A549 (cell line): ENCODE measurements around the gene FAM234B. TPM values are rescaled to one million over a fixed set of nuclear protein-coding genes. Genes with fewer than 3 reads are reported as not detected.

Experiments
- ATAC-seq, 2 experiments: fragments of 200-7000 bp in 1 of 2; fragments of >200 bp in 1 of 2; cut with Nextera tagmentation in 1 of 2; cut with Tn5 transposase in 1 of 2; 3 replicates each; pipeline versions ENCODE4 v1.8.0 to v1.9.1; 2018 to 2020; ENCODE audit warnings: mild to moderate bottlenecking in 1 of 2, moderate library complexity in 1 of 2
- CTCF ChIA-PET: fragments of 300-600 bp; sonication (Branson Sonifier 250); formaldehyde crosslinking; extraction: SDS; loops from one replicate; lab custom pipeline; 2021; ENCODE audit warnings: antibody characterized with exemption, inconsistent platforms; lab: Yijun Ruan, JAX
- POLR2A ChIA-PET: fragments of 350-600 bp; formaldehyde crosslinking; extraction: SDS; loops from one replicate; lab custom pipeline; 2021; ENCODE audit warnings: antibody characterized with exemption, inconsistent platforms; lab: Yijun Ruan, JAX
- DNase-seq, 2 experiments: peaks; one replicate each; pipeline versions ENCODE4 v3.0.0 to v3.0.0-alpha.2; 2011 to 2016; ENCODE audit warnings: low read depth in 1 of 2, low spot score in 1 of 2
- FAIRE-seq: peaks from 2 replicates; lab custom pipeline; 2011; peaks lifted over from hg19 to GRCh38; lab: Jason Lieb, UNC
- H3K27ac ChIP-seq, 2 experiments: fragments of >200 bp; sonication (Bioruptor Twin); formaldehyde crosslinking; 3 replicates each; pipeline ENCODE4 v1.5.1; 2016 to 2017
- H3K4me1 ChIP-seq: fragments of >200 bp; sonication (Bioruptor Twin); formaldehyde crosslinking; 3 replicates; pipeline ENCODE4 v1.6.1; 2016
- H3K4me2 ChIP-seq: fragments of >200 bp; sonication (Bioruptor Twin); formaldehyde crosslinking; 3 replicates; pipeline ENCODE4 v1.6.1; 2016
- H3K4me3 ChIP-seq: fragments of >200 bp; sonication (Bioruptor Twin); formaldehyde crosslinking; 3 replicates; pipeline ENCODE4 v1.5.1; 2016
- H3K9me3 ChIP-seq: fragments of >200 bp; sonication (Bioruptor Twin); formaldehyde crosslinking; 3 replicates; pipeline ENCODE4 v1.6.1; 2016
- BHLHE40 ChIP-seq: IDR thresholded peaks from 2 replicates; pipeline ENCODE4 v1.6.1; 2012; ENCODE audit warnings: low read depth, low read length, inconsistent platforms
- CBX2 ChIP-seq: fragments of 200-600 bp; sonication (generic); IDR thresholded peaks from 2 replicates; pipeline ENCODE4 v1.6.1; 2016; ENCODE audit warnings: low read depth, mild to moderate bottlenecking, borderline replicate concordance
- CBX8 ChIP-seq: fragments of 200-600 bp; sonication (generic); IDR thresholded peaks from 2 replicates; pipeline ENCODE4 v1.6.1; 2016
- CEBPB ChIP-seq, 2 experiments: fragments of >200 bp in 1 of 2; sonication (Bioruptor Twin) in 1 of 2; formaldehyde crosslinking in 1 of 2; IDR thresholded peaks; 2 replicates each; pipeline ENCODE4 v1.6.1; 2012 to 2016
- FOSL2 ChIP-seq, 2 experiments: fragments of 450-650 bp in 1 of 2; fragments of >200 bp in 1 of 2; sonication (Bioruptor Twin) in 1 of 2; formaldehyde crosslinking; IDR thresholded peaks; 2 replicates each; pipeline versions ENCODE4 v1.5.0 to v1.6.1; 2016 to 2020; ENCODE audit warnings: mild to moderate bottlenecking in 1 of 2, moderate library complexity in 1 of 2
- GATA3 ChIP-seq: IDR thresholded peaks from 2 replicates; pipeline ENCODE4 v1.6.1; 2012; ENCODE audit warnings: borderline replicate concordance
- HMGXB4 ChIP-seq: fragments of 250-450 bp; sonication (Bioruptor Pico); IDR thresholded peaks from 2 replicates; pipeline ENCODE4 v1.5.0; 2021; ENCODE audit warnings: mild to moderate bottlenecking, moderate library complexity, borderline replicate concordance
- HOXA7 ChIP-seq: fragments of 250-450 bp; sonication (Bioruptor Pico); IDR thresholded peaks from 2 replicates; pipeline ENCODE4 v1.5.0; 2020; ENCODE audit warnings: mild to moderate bottlenecking, moderate library complexity
- MYC ChIP-seq: IDR thresholded peaks from 2 replicates; pipeline ENCODE4 v1.6.1; 2012; ENCODE audit warnings: mild to moderate bottlenecking, inconsistent platforms, low read length, improper control_type of control experiment, borderline replicate concordance
- POLR2AphosphoS2 ChIP-seq: conservative IDR thresholded peaks from 2 replicates; pipeline ENCODE4 v1.6.1; 2012; ENCODE audit warnings: low read length, improper control_type of control experiment, inconsistent platforms
- RAD21 ChIP-seq, 2 experiments: fragments of >200 bp in 1 of 2; sonication (Bioruptor Twin) in 1 of 2; formaldehyde crosslinking in 1 of 2; IDR thresholded peaks in 1 of 2; conservative IDR thresholded peaks in 1 of 2; 2 replicates in 1 of 2; 3 replicates in 1 of 2; pipeline ENCODE4 v1.6.1; 2012 to 2018; ENCODE audit warnings: inconsistent platforms in 1 of 2
- RFX5 ChIP-seq: fragments of 450-650 bp; IDR thresholded peaks from 2 replicates; pipeline ENCODE4 v1.7.1; 2014; ENCODE audit warnings: antibody characterized with exemption, mild to moderate bottlenecking, moderate library complexity
- SREBF2 ChIP-seq: fragments of 450-650 bp; IDR thresholded peaks from 2 replicates; pipeline ENCODE4 v1.6.1; 2014; ENCODE audit warnings: mild to moderate bottlenecking, moderate library complexity
- USF2 ChIP-seq: fragments of 450-650 bp; IDR thresholded peaks from 2 replicates; pipeline ENCODE4 v1.6.1; 2014; ENCODE audit warnings: antibody characterized with exemption
- ZSCAN20 ChIP-seq: fragments of 250-450 bp; sonication (Bioruptor Pico); IDR thresholded peaks from 2 replicates; pipeline ENCODE4 v1.8.0; 2022; ENCODE audit warnings: mild to moderate bottlenecking, moderate library complexity
- WGBS: methylation state at CpG from one replicate; pipeline ENCODE4 v1.1.6; 2017; ENCODE audit errors: missing lambda C conversion rate; 5-methylcytosine and 5-hydroxymethylcytosine counted together
- polyA plus RNA-seq, 4 experiments: library from polyadenylated mRNA; depleted of rRNA in 3 of 4; stranded (reverse); fragments of >200 nt; fragmentation: RNase III in 1 of 4; extraction: RNeasy Plus Mini Kit Qiagen cat#74134 plus additional on column Dnase treatment in 1 of 4; gene quantifications; 2 replicates in 3 of 4; 3 replicates in 1 of 4; pipeline ENCODE4 v1.2.3, GENCODE V29; 2011 to 2017
- TF ChIP-seq, protein P1 (sequence below): fragments of >200 bp; sonication (Bioruptor Twin); formaldehyde crosslinking; IDR thresholded peaks from 2 replicates; pipeline ENCODE4 v1.6.1; 2016
- TF ChIP-seq, protein P2 (sequence below): fragments of >200 bp; sonication (Bioruptor Twin); formaldehyde crosslinking; IDR thresholded peaks from 3 replicates; pipeline ENCODE4 v1.5.1; 2016

FAM234B gene
- polyA plus RNA-seq, 2 of the 4 experiments (the other 2 are of a cell fraction) = 2.6 to 7.5 TPM

GRCh38 chr12:13121568-13121967 lies 77.4 kb downstream of the FAM234B start (continued):
- TF ChIP-seq HMGXB4 (CRISPR knock-in tag) (no peak), MYC (no peak), RFX5 (no peak), CBX2 (no peak), HOXA7 (no peak), USF2 (no peak), SREBF2 (no peak)
- TF ChIP-seq, protein P1, sequence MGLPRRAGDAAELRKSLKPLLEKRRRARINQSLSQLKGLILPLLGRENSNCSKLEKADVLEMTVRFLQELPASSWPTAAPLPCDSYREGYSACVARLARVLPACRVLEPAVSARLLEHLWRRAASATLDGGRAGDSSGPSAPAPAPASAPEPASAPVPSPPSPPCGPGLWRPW = no peak

GRCh38 chr12:13124656-13125505 lies 80.7 kb downstream of the FAM234B start:
- peak; percentile 70 for FAIRE-seq
- TF ChIP-seq FOSL2 (IDR thresholded peaks at IDR 0.05) (peak; percentile 9; the same call in 1 of the 2 replicates), FOSL2 (CRISPR knock-in tag; IDR thresholded peaks at IDR 0.05) (peak; percentile 59), CEBPB (IDR thresholded peaks at IDR 0.05) (peak in 1 of 2 experiments; percentile 44; a peak in 1 of 4 replicates), GATA3 (peak; percentile 42; the same call in 1 of the 2 replicates)
- TF ChIP-seq, protein P2, sequence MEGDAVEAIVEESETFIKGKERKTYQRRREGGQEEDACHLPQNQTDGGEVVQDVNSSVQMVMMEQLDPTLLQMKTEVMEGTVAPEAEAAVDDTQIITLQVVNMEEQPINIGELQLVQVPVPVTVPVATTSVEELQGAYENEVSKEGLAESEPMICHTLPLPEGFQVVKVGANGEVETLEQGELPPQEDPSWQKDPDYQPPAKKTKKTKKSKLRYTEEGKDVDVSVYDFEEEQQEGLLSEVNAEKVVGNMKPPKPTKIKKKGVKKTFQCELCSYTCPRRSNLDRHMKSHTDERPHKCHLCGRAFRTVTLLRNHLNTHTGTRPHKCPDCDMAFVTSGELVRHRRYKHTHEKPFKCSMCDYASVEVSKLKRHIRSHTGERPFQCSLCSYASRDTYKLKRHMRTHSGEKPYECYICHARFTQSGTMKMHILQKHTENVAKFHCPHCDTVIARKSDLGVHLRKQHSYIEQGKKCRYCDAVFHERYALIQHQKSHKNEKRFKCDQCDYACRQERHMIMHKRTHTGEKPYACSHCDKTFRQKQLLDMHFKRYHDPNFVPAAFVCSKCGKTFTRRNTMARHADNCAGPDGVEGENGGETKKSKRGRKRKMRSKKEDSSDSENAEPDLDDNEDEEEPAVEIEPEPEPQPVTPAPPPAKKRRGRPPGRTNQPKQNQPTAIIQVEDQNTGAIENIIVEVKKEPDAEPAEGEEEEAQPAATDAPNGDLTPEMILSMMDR = no peak
- TF ChIP-seq, all 56 proteins: peak for 3
- Histone ChIP-seq H3K4me3 (no peak overlapping the region), H3K4me1 (peaks cover 44% of the 10 kb centered on the region), H3K27ac (peak overlapping the region; percentile 38 to 48; a peak in 4 of 6 replicates), H3K9me3 (no peaks in the 10 kb centered on the region), H3K4me2 (peak overlapping the region; percentile 61)
- ATAC-seq (peak; percentile 84 to 88), DNase-seq (peak in 1 of 2 experiments; percentile 59)
- WGBS = 68% methylated on average over 8 of the region's 8 CpGs
- ChIA-PET POLR2A (interaction anchor here (1.0 kb wide), 1 partner anchor 26 kb away, joined by 7 read pairs; no protein-coding TSS in a partner anchor), CTCF (interaction anchor here (0.8 to 1.9 kb wide), 5 partner anchors 10 to 87 kb away, joined by 3 to 7 read pairs (median 3); no protein-coding TSS in a partner anchor)

- TF ChIP-seq RAD21 (conservative IDR thresholded peaks at IDR 0.05 in 1 of 2, IDR thresholded peaks at IDR 0.05 in 1 of 2) (no peak), POLR2AphosphoS2 (no peak), MYC (no peak), USF2 (no peak), HMGXB4 (CRISPR knock-in tag) (no peak), ZSCAN20 (CRISPR knock-in tag) (no peak), BHLHE40 (no peak), CBX8 (no peak)
- FAIRE-seq (no peak), ATAC-seq (no peak), DNase-seq (no peak)
- CTCF ChIA-PET = interaction anchor here (0.8 to 1.5 kb wide), 2 partner anchors 10 to 38 kb away, joined by 3 to 5 read pairs; no protein-coding TSS in a partner anchor
- H3K4me1 ChIP-seq = peaks cover 52% of the 10 kb centered on the region
- 93% methylated on average over 2 of the region's 2 CpGs for WGBS
- peak overlapping the region; percentile 0 to 48; a peak in 3 of 6 replicates for H3K27ac ChIP-seq
- H3K4me3 ChIP-seq = no peak overlapping the region
- POLR2A ChIA-PET = no interaction called here
- no peak overlapping the region for H3K4me2 ChIP-seq
- H3K9me3 ChIP-seq = no peaks in the 10 kb centered on the region
Observed at GRCh38 chr12:13125996-13126395, 81.8 kb downstream of the FAM234B start.
